Medulla oblongata (tissue), 1 donor: Measurements from ENCODE around the gene MTHFD1L.

Experiments
- DNase-seq: peaks from one replicate; pipeline ENCODE4 v3.0.0-alpha.2; 2015; ENCODE audit errors: extremely low spot score

The MTHFD1L gene

GRCh38 chr6:150898399-150899170 is 33.1 kb downstream of the MTHFD1L start:
- DNase-seq, result no peak

- no peak for DNase-seq
Observed at GRCh38 chr6:150899231-150899630, 33.7 kb downstream of the MTHFD1L start.

- no peak for DNase-seq
Observed at GRCh38 chr6:150900049-150900448, 34.5 kb downstream of the MTHFD1L start.

- DNase-seq, result no peak
Observed at GRCh38 chr6:150902142-150902776, 36.8 kb downstream of the MTHFD1L start.

- no peak for DNase-seq
Observed at GRCh38 chr6:150905769-150906168, 40.3 kb downstream of the MTHFD1L start.

- DNase-seq, result no peak
Observed at GRCh38 chr6:150906641-150907326, 41.3 kb downstream of the MTHFD1L start.

GRCh38 chr6:150907383-150907782 is 41.9 kb downstream of the MTHFD1L start:
- DNase-seq, result peak; percentile 44

GRCh38 chr6:150908901-150909300 is 43.4 kb downstream of the MTHFD1L start:
- DNase-seq, result no peak

- DNase-seq, result peak; percentile 1
Observed at GRCh38 chr6:150910561-150910960, 45.1 kb downstream of the MTHFD1L start.

GRCh38 chr6:150914372-150914771 is 48.9 kb downstream of the MTHFD1L start:
- no peak for DNase-seq

GRCh38 chr6:150915131-150915879 is 49.8 kb downstream of the MTHFD1L start:
- DNase-seq, result no peak

- DNase-seq, result no peak
Observed at GRCh38 chr6:150915880-150916265, 50.4 kb downstream of the MTHFD1L start.

GRCh38 chr6:150919938-150920337 is 54.4 kb downstream of the MTHFD1L start:
- DNase-seq, result no peak

GRCh38 chr6:150922137-150922536 is 56.6 kb downstream of the MTHFD1L start:
- DNase-seq, result no peak

GRCh38 chr6:150924808-150925589 is 59.5 kb downstream of the MTHFD1L start:
- DNase-seq, result no peak

- DNase-seq, result no peak
Observed at GRCh38 chr6:150925590-150925928, 60.1 kb downstream of the MTHFD1L start.

- DNase-seq, result no peak
Observed at GRCh38 chr6:150925976-150926375, 60.5 kb downstream of the MTHFD1L start.

- DNase-seq, result no peak
Observed at GRCh38 chr6:150928882-150929281, 63.4 kb downstream of the MTHFD1L start.

GRCh38 chr6:150929416-150929815 is 63.9 kb downstream of the MTHFD1L start:
- no peak for DNase-seq

- DNase-seq, result no peak
Observed at GRCh38 chr6:150930841-150931240, 65.3 kb downstream of the MTHFD1L start.

- DNase-seq, result no peak
Observed at GRCh38 chr6:150931405-150931804, 65.9 kb downstream of the MTHFD1L start.
